HG03135 (cell line): Measurements from ENCODE around the gene ITIH1.

ENCODE experiments used
- ATAC-seq: cut with Tn5 transposase; IDR thresholded peaks from one replicate; pipeline ENCODE4 v1.9.1; 2021; ENCODE audit warnings: mild to moderate bottlenecking, moderate library complexity; ENCODE audit not compliant: unreplicated experiment

ITIH1 gene

DNA sequence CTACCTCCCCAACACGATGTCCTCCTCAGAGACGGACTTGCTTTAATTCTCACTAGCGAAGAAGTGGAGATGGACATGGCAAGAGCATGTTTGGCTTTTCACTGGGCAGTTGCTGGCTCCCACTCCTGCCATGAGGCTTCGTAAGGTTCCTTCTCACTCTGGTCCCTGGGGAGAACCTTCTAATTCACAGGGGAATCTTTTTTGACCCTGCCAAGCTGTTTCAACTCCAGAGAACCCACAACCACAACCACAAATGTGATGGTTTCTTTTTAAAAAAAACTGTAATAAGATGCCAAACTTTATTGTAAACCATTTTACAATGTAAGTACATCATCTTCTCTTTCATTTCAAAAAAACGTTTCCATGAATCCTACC lies 59.1 kb downstream of the ITIH1 start:
- ATAC-seq = no peak

DNA sequence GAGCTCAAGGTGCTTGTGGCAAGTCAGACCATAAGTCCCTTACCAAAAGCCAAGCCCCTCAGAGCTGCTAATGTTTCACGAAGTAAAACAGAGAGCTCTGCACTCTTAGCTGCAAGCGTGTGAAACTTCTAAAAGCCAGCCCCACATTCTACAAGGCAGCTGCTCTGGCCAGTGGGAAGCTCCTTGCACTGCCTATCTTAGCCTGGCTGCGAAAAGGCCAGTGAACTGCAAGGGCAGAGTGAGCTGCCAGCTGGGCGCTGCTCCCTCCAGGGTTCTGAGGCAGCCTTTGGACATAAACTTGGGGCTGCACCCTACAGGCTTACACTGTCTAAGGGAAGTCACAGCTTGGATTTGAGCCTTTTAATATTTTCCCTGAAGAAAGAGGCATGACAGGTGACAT lies 59.6 kb downstream of the ITIH1 start:
- no peak for ATAC-seq

DNA sequence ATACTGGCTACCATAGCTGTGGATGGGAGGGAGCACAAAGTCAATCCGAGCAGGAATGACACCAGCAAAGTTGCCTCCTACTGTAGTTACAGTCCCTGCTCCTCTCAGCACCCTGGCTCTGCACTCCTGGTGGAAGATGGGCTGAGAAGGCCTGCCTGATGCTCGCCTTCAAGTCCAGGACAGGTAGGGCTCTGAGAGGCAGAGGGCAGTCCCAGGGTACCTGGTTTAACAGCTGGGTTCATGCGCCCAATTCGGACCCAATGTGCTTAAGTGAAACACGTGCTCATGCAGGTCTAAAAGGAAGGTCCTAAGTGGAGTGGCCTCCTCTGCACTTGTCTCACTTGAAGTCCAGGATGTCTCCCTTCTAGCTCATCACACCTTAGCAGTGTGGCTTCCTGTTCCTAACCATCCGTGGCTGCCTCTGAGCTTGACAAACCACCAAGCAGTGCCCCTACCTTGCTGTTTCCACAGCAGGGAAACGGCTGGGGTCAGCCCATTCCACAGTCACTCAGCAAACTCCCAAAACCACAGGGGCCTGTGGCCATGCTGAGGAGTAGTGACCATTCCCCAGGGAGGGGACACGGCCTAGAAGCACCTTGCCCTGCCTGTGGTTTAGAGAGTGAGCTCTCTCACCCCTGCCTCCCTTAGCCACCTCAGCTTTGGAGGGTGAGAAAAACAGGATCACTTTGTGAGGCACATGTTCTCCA lies 61.3 kb downstream of the ITIH1 start:
- ATAC-seq = no peak

DNA sequence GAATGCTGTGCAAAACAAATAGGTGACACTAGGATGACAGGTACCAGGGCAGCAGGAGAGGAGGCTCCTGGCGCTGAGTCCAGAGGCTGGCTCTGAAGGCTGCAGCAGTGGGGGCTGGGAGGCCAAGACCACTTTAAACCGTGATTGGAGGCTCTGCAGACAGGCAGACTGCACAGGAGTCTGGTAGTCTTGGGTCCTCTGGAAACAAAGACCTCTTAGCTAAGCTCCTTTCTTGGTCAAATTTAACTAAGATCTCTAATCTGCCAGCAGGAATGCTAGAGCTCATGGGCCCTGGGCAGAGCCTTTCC lies 61.8 kb downstream of the ITIH1 start:
- no peak for ATAC-seq

DNA sequence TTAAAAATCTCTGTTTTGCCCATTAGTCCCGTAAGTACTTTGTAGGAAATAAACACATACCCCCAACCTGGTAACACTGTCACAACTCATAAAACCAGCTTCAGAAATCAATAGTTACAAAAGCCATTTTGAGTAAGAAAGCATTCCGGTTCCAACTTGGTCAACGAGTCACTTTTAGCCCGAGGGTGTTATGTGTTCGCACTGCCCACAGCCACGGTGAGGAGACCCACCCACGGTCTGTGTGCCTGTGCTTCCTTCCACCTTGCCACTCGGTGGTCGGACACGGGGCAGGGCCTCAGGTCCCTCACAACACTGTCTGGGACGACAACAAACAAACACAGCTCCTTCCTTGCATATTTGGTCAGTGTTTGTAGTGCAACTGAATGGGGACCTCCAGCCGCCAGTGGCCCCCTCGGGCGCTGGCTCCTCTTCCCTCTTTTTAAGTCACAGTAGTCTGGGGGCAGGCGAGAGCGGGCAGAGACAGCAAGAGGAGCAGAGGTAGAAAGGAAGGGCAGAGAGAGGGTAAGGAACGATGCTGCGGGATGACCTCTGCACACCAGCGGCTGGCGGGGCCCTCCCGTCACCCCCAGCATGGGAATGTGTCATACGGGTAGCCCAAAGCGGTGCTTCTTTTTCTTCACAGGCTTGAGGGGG lies 62.6 kb downstream of the ITIH1 start:
- no peak for ATAC-seq

DNA sequence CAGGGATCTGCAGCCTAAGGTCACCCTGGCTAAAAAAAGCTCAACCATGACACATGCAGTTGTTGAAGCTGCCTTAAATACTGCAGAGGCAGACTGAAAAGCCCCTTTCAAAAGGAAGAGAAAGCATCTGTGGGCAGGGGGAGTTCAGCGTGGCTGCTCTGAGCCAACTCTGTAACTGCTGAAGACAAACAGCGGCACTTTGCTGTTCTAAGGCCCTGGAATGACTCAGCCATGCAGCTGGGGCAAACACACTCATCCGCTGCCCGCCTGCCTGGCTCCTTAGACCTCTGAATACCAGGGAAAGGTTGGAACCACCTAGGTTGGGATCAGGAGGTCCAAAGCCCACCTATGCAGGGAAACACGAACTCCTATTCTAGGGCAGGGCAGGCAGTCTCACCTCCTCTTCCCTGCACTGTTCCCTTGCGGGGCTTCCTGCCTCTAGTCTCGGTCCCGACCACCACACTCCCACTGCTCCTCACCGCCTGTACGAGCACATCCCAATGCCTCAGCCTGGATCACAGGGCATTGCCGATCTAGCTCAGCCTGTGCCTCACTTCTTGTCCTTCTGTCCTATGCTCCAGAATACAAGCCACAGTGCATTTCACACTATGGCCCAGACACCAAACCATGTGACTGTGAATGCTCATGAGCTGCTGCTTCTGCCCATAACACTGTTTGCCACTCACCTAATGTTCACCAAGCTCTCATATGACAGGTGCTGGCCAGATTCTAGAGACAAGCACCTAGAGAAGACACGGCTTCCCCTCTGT lies 64.0 kb downstream of the ITIH1 start:
- no peak for ATAC-seq
